K562 (cell line): Measurements from ENCODE around the gene MEX3A. TPM values are rescaled to one million over a fixed set of nuclear protein-coding genes. Genes with fewer than 3 reads are reported as not detected.

Experiments
- ATAC-seq: fragments of 200-7000 bp; cut with Tn5 transposase; 3 replicates; pipeline ENCODE4 v1.9.1; 2020; ENCODE audit warnings: moderate library complexity
- BruUV-seq: library from RNA; stranded (reverse); fragments of 400-500 nt; replicated peaks from 2 replicates; lab custom pipeline; 2021; lab: Mats Ljungman, UMichigan
- CTCF ChIA-PET: fragments of 300-600 bp; formaldehyde crosslinking; extraction: SDS; loops from one replicate; lab custom pipeline; 2021; ENCODE audit warnings: low intra/inter-chr PET ratio; lab: Yijun Ruan, JAX
- POLR2A ChIA-PET: fragments of 300-600, 350-650 bp; sonication (Branson Sonifier 250); formaldehyde crosslinking; extraction: SDS; loops from one replicate; lab custom pipeline; 2021; ENCODE audit warnings: antibody characterized with exemption, inconsistent platforms; lab: Yijun Ruan, JAX
- DNase-seq, 4 experiments: peaks; one replicate each; pipeline versions ENCODE4 v3.0.0 to v3.0.0-alpha.2; 2011 to 2018; ENCODE audit warnings: low spot score in 3 of 4, mixed read lengths in 3 of 4; ENCODE audit errors: extremely low read depth in 1 of 4
- FAIRE-seq: peaks from 2 replicates; lab custom pipeline; 2011; peaks lifted over from hg19 to GRCh38; lab: Jason Lieb, UNC
- H2AFZ ChIP-seq: 2 replicates; pipeline ENCODE4 v1.6.0; 2011; ENCODE audit warnings: low read depth, low read length, control low read depth, inconsistent platforms
- H3K27ac ChIP-seq: fragments of 200-600 bp; 3 replicates; pipeline ENCODE4 v1.8.0; 2011; ENCODE audit warnings: low read depth, mild to moderate bottlenecking, control low read depth, inconsistent platforms, low read length, moderate library complexity, mixed read lengths; ENCODE audit errors: extremely low read depth
- H3K27me3 ChIP-seq, 2 experiments: fragments of 300-600 bp in 1 of 2; 2 replicates in 1 of 2; 3 replicates in 1 of 2; pipeline versions ENCODE4 v1.6.0 to v1.8.0; 2011; ENCODE audit warnings: inconsistent platforms in 2 of 2, low read length in 2 of 2, mild to moderate bottlenecking in 1 of 2, mixed read lengths in 1 of 2, moderate library complexity in 1 of 2; ENCODE audit not compliant: control insufficient read depth in 2 of 2, insufficient read depth in 2 of 2
- H3K36me3 ChIP-seq: fragments of 300-600 bp; 3 replicates; pipeline ENCODE4 v1.8.0; 2011; ENCODE audit warnings: mild to moderate bottlenecking, low read length, inconsistent platforms; ENCODE audit not compliant: control insufficient read depth, insufficient read depth
- H3K4me1 ChIP-seq, 2 experiments: fragments of 200-600 bp in 1 of 2; replicated peaks in 1 of 2; 2 replicates in 1 of 2; 3 replicates in 1 of 2; pipeline versions ENCODE4 v1.5.1 to v1.8.0; 2011; ENCODE audit warnings: inconsistent platforms in 2 of 2, low read length in 2 of 2, mild to moderate bottlenecking in 1 of 2, mixed read lengths in 1 of 2, moderate library complexity in 1 of 2; ENCODE audit not compliant: control insufficient read depth in 2 of 2, insufficient read depth in 2 of 2
- H3K4me2 ChIP-seq: 2 replicates; pipeline ENCODE4 v1.6.1; 2011; ENCODE audit warnings: low read length, control low read depth, inconsistent platforms, mixed read lengths; ENCODE audit not compliant: insufficient read depth
- H3K4me3 ChIP-seq: fragments of 200-600 bp; sonication (generic), shearing (Covaris generic); 2 replicates; pipeline ENCODE4 v1.5.1; 2016; ENCODE audit warnings: control low read depth, inconsistent platforms
- H3K79me2 ChIP-seq: fragments of 200-600 bp; 3 replicates; pipeline ENCODE4 v1.8.0; 2011; ENCODE audit warnings: low read length, inconsistent platforms; ENCODE audit not compliant: control insufficient read depth, insufficient read depth
- H3K9ac ChIP-seq, 2 experiments: 2 replicates each; pipeline versions ENCODE4 v1.6.0 to v1.6.1; 2011; ENCODE audit warnings: low read depth in 2 of 2, low read length in 2 of 2, control low read depth in 1 of 2, inconsistent platforms in 1 of 2, mild to moderate bottlenecking in 1 of 2, mixed read lengths in 1 of 2; ENCODE audit not compliant: insufficient read depth in 1 of 2
- H3K9me1 ChIP-seq: one replicate; pipeline ENCODE4 v1.6.0; 2011; ENCODE audit warnings: inconsistent platforms, mild to moderate bottlenecking, low read length, moderate library complexity; ENCODE audit not compliant: control insufficient read depth, insufficient read depth
- H3K9me3 ChIP-seq: replicated peaks from 2 replicates; pipeline ENCODE4 v1.5.1; 2011; ENCODE audit warnings: low read depth, low read length, inconsistent platforms; ENCODE audit not compliant: control insufficient read depth, insufficient read depth
- H4K20me1 ChIP-seq: replicated peaks from 2 replicates; pipeline ENCODE4 v1.6.1; 2011; ENCODE audit warnings: low read length, inconsistent platforms, mixed read lengths; ENCODE audit not compliant: control insufficient read depth, insufficient read depth
- CTCF ChIP-seq, 3 experiments: IDR thresholded peaks in 2 of 3; conservative IDR thresholded peaks in 1 of 3; 2 replicates each; pipeline ENCODE4 v1.5.1; 2011 to 2012; ENCODE audit warnings: low read length in 3 of 3, mild to moderate bottlenecking in 3 of 3, control low read depth in 2 of 3, improper control_type of control experiment in 1 of 3, inconsistent platforms in 1 of 3, low read depth in 1 of 3, mixed read lengths in 1 of 3, moderate library complexity in 1 of 3; ENCODE audit not compliant: insufficient read depth in 2 of 3
- MAFG ChIP-seq: fragments of 450-650 bp; conservative IDR thresholded peaks from 2 replicates; pipeline ENCODE4 v1.6.1; 2016; ENCODE audit warnings: missing genetic modification characterization, missing compliant biosample characterization
- NRF1 ChIP-seq, 2 experiments: fragments of 450-650 bp; IDR thresholded peaks in 1 of 2; conservative IDR thresholded peaks in 1 of 2; 2 replicates each; pipeline ENCODE4 v1.6.1; 2014; ENCODE audit warnings: mild to moderate bottlenecking in 2 of 2
- SREBF1 ChIP-seq: fragments of 150-350 bp; IDR thresholded peaks from 2 replicates; pipeline ENCODE4 v1.6.1; 2014; ENCODE audit warnings: antibody characterized with exemption, low read depth, low read length, borderline replicate concordance
- SUPT5H ChIP-seq: fragments of 450-650 bp; IDR thresholded peaks from 2 replicates; pipeline ENCODE4 v1.6.1; 2016
- ZNF134 ChIP-seq: fragments of 250-450 bp; sonication (Bioruptor Pico); conservative IDR thresholded peaks from 2 replicates; pipeline ENCODE4 v1.4.0; 2020
- ZNF217 ChIP-seq: sonication (generic); formaldehyde crosslinking; IDR thresholded peaks from 2 replicates; pipeline ENCODE4 v1.8.0; 2022; ENCODE audit warnings: mild to moderate bottlenecking, missing genetic modification reagents
- ZNF77 ChIP-seq: fragments of 250-450 bp; sonication (Bioruptor Pico); IDR thresholded peaks from 2 replicates; pipeline ENCODE4 v1.5.0; 2020
- WGBS: fragments of 100-300 bp; shearing (Covaris generic); methylation state at CpG from one replicate; pipeline ENCODE4 v1.1.6; 2016; ENCODE audit warnings: low coverage, mixed read lengths; ENCODE audit not compliant: insufficient coverage; ENCODE audit errors: missing lambda C conversion rate; 5-methylcytosine and 5-hydroxymethylcytosine counted together
- in situ Hi-C: fragments of 300-500 bp; cut with MboI; formaldehyde crosslinking; loops from 4 replicates; pipeline ENCODE4 v1.15.0; 2018; ENCODE audit warnings: inconsistent platforms, mixed read lengths
- intact Hi-C: fragments of 100-400 bp; cut with micrococcal nuclease; formaldehyde crosslinking; loops from 2 replicates; pipeline ENCODE4 v1.14.2; 2022
- polyA plus RNA-seq, 8 experiments: library from polyadenylated mRNA; depleted of rRNA in 4 of 8; stranded (reverse) in 5 of 8; unstranded in 3 of 8; fragments of >200 nt; fragmentation: Nextera tagmentation in 2 of 8; fragmentation: Illumina TruSeq in 1 of 8; extraction: Ambion mirVana in 2 of 8; extraction: Trizol in 1 of 8; gene quantifications; 2 replicates each; pipeline versions ENCODE4 v1.2.1 to v1.2.3, GENCODE V29; 2011 to 2014; ENCODE audit warnings: inconsistent platforms in 1 of 8, missing spikeins in 1 of 8
- total RNA-seq, 7 experiments: library from RNA; depleted of rRNA in 6 of 7; stranded (reverse); fragments of >200 nt in 6 of 7; fragmentation: Illumina TruSeq in 2 of 7; extraction: Trizol in 2 of 7; gene quantifications; 2 replicates each; pipeline versions ENCODE4 v1.2.1 to v1.2.3, GENCODE V29; 2011 to 2021; ENCODE audit warnings: low replicate concordance in 1 of 7
- TF ChIP-seq, protein P1 (sequence below): fragments of 450-650 bp; IDR thresholded peaks from 2 replicates; pipeline ENCODE4 v1.7.0; 2016; ENCODE audit warnings: borderline replicate concordance
- TF ChIP-seq, protein P2 (sequence below): fragments of 450-650 bp; formaldehyde crosslinking; IDR thresholded peaks from 2 replicates; pipeline ENCODE4 v1.4.0; 2022; ENCODE audit warnings: missing genetic modification characterization
- TF ChIP-seq, protein P3 (sequence below): fragments of 450-650 bp; IDR thresholded peaks from 2 replicates; pipeline ENCODE4 v1.6.1; 2018; ENCODE audit not compliant: partially characterized antibody

Gene MEX3A
- total and polyA plus RNA-seq, 9 of the 15 experiments (the other 6 are each of a cell fraction or from before 2014, with no cell fraction given): 0.36 to 13.7 (median 5.2) TPM

DNA sequence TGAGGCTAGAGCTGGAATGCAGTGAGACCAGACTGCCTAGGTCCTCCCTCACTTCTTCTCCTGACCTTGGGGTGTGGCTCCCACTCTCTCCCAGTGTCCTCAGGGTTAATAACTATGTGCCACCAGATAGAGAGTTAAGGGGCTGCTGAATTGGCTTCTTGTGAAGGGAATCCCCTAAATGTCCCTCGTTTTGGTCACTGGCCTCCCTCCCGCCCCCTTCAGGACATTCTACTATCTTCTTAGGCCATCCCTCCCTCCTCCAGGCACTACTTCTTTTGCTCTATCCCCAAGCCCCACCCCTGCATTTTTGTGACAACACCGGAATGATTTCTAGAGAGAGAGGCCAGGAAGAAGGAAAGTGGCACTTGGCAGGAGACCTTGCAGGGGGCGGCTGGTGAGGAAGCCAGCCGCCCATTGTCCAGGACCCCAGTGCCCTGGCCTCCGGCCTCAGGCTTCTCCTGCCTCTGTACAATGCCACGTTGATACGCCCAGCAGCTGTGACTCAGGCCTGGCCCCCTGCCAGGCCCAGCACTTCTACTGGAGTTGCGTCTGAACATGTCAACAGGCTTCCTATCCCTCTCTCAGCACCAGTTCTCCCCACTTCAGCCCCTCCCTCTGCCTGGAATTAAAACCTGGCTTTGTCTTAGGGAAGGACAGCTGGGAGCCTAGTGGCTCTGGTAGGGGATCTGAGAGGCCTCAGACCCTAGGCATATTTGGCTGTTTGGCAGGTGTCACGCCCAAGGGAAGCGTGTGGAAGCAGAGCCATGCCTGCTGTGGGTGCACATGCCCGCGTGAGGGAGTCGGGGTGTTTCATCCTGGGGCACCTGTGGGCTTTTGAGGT lies 41.3 kb upstream of the MEX3A start:
- FAIRE-seq (peak; percentile 83), DNase-seq (peak; percentile 64 to 98 (median 70)), ATAC-seq (peak; percentile 70)
- H3K4me2 ChIP-seq: peak overlapping the region; percentile 85
- H2AFZ ChIP-seq: peak overlapping the region; percentile 41; the same call in 1 of the 2 replicates
- intact Hi-C loops: loop anchor here (1.0 to 10.0 kb wide), 2 partner anchors 9 to 189 kb away; partner anchors contain the start of genes KHDC4 and LMNA
- H3K27me3 ChIP-seq: no peaks in the 10 kb centered on the region
- 22% methylated on average over 14 of the region's 14 CpGs for whole genome bisulfite sequencing
- peak overlapping the region; percentile 89 to 96 for H3K9ac ChIP-seq
- POLR2A ChIA-PET: interaction anchor here (0.6 to 3.8 kb wide), 20 partner anchors 9 to 1903 kb away, joined by 3 to 25 read pairs (median 4); partner anchors contain the start of genes LMNA, PAQR6 and UBAP2L
- no peaks in the 10 kb centered on the region for H3K9me3 ChIP-seq
- in situ Hi-C loops: no loop called here
- peaks cover 86 to 89% of the 10 kb centered on the region in 2 experiments for H3K4me1 ChIP-seq
- peak overlapping the region; percentile 99 for H3K27ac ChIP-seq
- H4K20me1 ChIP-seq: peaks cover 38% of the 10 kb centered on the region
- peaks cover 38% of the 10 kb centered on the region; the same call in 2 of the 3 replicates for H3K36me3 ChIP-seq
- CTCF ChIA-PET: interaction anchor here (1.9 kb wide), 1 partner anchor 27 kb away, joined by 4 read pairs; no protein-coding TSS in a partner anchor
- H3K4me3 ChIP-seq: peak overlapping the region; percentile 31; the same call in 1 of the 2 replicates
- no TSS peak for BruUV-seq
- peaks cover 98% of the 10 kb centered on the region for H3K79me2 ChIP-seq
- peaks cover 10% of the 10 kb centered on the region for H3K9me1 ChIP-seq
- TF ChIP-seq SREBF1: no peak
- 0 out of 2 replicates have a peak, but pooled peaks have one; percentile 6 for TF ChIP-seq ZNF134 (CRISPR knock-in tag)
- TF ChIP-seq, protein P1, sequence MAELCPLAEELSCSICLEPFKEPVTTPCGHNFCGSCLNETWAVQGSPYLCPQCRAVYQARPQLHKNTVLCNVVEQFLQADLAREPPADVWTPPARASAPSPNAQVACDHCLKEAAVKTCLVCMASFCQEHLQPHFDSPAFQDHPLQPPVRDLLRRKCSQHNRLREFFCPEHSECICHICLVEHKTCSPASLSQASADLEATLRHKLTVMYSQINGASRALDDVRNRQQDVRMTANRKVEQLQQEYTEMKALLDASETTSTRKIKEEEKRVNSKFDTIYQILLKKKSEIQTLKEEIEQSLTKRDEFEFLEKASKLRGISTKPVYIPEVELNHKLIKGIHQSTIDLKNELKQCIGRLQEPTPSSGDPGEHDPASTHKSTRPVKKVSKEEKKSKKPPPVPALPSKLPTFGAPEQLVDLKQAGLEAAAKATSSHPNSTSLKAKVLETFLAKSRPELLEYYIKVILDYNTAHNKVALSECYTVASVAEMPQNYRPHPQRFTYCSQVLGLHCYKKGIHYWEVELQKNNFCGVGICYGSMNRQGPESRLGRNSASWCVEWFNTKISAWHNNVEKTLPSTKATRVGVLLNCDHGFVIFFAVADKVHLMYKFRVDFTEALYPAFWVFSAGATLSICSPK: no peak
- no peak for TF ChIP-seq ZNF217 (CRISPR knock-in tag)
- TF ChIP-seq CTCF (IDR thresholded peaks at IDR 0.05 in 2 of 3, conservative IDR thresholded peaks at IDR 0.05 in 1 of 3; ENCODE audit: insufficient read depth in 2 of 3, low read depth in 1 of 3, low read length in 3 of 3): peak in 2 of 3 experiments; percentile 43 to 64; a peak in 4 of 6 replicates
- no peak; the same call in 1 of the 2 replicates for TF ChIP-seq SUPT5H
- peak; percentile 58 to 70; a peak in 3 of 4 replicates for TF ChIP-seq NRF1 (conservative IDR thresholded peaks at IDR 0.05 in 1 of 2, IDR thresholded peaks at IDR 0.05 in 1 of 2)
- TF ChIP-seq ZNF77 (CRISPR knock-in tag): no peak
- TF ChIP-seq, protein P2, sequence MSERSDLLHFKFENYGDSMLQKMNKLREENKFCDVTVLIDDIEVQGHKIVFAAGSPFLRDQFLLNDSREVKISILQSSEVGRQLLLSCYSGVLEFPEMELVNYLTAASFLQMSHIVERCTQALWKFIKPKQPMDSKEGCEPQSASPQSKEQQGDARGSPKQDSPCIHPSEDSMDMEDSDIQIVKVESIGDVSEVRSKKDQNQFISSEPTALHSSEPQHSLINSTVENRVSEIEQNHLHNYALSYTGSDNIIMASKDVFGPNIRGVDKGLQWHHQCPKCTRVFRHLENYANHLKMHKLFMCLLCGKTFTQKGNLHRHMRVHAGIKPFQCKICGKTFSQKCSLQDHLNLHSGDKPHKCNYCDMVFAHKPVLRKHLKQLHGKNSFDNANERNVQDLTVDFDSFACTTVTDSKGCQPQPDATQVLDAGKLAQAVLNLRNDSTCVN (CRISPR knock-in tag): no peak
- TF ChIP-seq MAFG (tag): peak; percentile 36; the same call in 1 of the 2 replicates
- TF ChIP-seq, protein P3, sequence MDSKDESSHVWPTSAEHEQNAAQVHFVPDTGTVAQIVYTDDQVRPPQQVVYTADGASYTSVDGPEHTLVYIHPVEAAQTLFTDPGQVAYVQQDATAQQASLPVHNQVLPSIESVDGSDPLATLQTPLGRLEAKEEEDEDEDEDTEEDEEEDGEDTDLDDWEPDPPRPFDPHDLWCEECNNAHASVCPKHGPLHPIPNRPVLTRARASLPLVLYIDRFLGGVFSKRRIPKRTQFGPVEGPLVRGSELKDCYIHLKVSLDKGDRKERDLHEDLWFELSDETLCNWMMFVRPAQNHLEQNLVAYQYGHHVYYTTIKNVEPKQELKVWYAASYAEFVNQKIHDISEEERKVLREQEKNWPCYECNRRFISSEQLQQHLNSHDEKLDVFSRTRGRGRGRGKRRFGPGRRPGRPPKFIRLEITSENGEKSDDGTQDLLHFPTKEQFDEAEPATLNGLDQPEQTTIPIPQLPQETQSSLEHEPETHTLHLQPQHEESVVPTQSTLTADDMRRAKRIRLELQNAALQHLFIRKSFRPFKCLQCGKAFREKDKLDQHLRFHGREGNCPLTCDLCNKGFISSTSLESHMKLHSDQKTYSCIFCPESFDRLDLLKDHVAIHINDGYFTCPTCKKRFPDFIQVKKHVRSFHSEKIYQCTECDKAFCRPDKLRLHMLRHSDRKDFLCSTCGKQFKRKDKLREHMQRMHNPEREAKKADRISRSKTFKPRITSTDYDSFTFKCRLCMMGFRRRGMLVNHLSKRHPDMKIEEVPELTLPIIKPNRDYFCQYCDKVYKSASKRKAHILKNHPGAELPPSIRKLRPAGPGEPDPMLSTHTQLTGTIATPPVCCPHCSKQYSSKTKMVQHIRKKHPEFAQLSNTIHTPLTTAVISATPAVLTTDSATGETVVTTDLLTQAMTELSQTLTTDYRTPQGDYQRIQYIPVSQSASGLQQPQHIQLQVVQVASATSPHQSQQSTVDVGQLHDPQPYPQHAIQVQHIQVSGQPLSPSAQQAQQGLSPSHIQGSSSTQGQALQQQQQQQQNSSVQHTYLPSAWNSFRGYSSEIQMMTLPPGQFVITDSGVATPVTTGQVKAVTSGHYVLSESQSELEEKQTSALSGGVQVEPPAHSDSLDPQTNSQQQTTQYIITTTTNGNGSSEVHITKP: peak; percentile 51
